Neural cell (in vitro differentiated cells): ENCODE data around the gene LIX1L. TPM values are rescaled to one million over a fixed set of nuclear protein-coding genes. Genes with fewer than 3 reads are reported as not detected.

Experiments used
- H2AFZ ChIP-seq: fragments of 200-600, 300-800 bp; sonication (generic), shearing (Covaris generic); 2 replicates; pipeline ENCODE4 v1.6.0; 2014; ENCODE audit warnings: low read depth, mild to moderate bottlenecking, antibody characterized with exemption, low read length, moderate library complexity
- H3F3A ChIP-seq: fragments of 200-600 bp; shearing (Covaris generic); 2 replicates; pipeline ENCODE4 v1.6.1; 2016; ENCODE audit warnings: mild to moderate bottlenecking, moderate library complexity, mixed read lengths, antibody characterized with exemption, low read length; ENCODE audit not compliant: insufficient read depth, poor library complexity, severe bottlenecking
- H3K27ac ChIP-seq: fragments of 200-600, 300-800 bp; sonication (generic), shearing (Covaris generic); 2 replicates; pipeline ENCODE4 v1.5.1; 2014; ENCODE audit warnings: mild to moderate bottlenecking, low read length, moderate library complexity
- H3K27me3 ChIP-seq: fragments of 300-800, 200-600 bp; sonication (generic), shearing (Covaris generic); 2 replicates; pipeline ENCODE4 v1.6.0; 2014; ENCODE audit warnings: mild to moderate bottlenecking, low read depth, low read length, moderate library complexity; ENCODE audit not compliant: insufficient read depth
- H3K36me3 ChIP-seq: fragments of 300-800, 200-600 bp; sonication (generic), shearing (Covaris generic); 2 replicates; pipeline ENCODE4 v1.5.1; 2014; ENCODE audit warnings: mild to moderate bottlenecking, antibody characterized with exemption, low read length, moderate library complexity; ENCODE audit not compliant: insufficient read depth
- H3K4me2 ChIP-seq: fragments of 300-800, 200-600 bp; sonication (generic), shearing (Covaris generic); 2 replicates; pipeline ENCODE4 v1.6.0; 2014; ENCODE audit warnings: mild to moderate bottlenecking, low read length
- H3K4me3 ChIP-seq: fragments of 300-800, 200-600 bp; sonication (generic), shearing (Covaris generic); 2 replicates; pipeline ENCODE4 v1.5.1; 2014; ENCODE audit warnings: mild to moderate bottlenecking, low read length, moderate library complexity
- H3K79me2 ChIP-seq: fragments of 200-600 bp; shearing (Covaris generic); replicated peaks from 2 replicates; pipeline ENCODE4 v1.6.0; 2014; ENCODE audit warnings: mild to moderate bottlenecking, low read length, moderate library complexity; ENCODE audit not compliant: insufficient read depth
- H3K9ac ChIP-seq: fragments of 300-800, 200-600 bp; sonication (generic), shearing (Covaris generic); 2 replicates; pipeline ENCODE4 v1.6.1; 2016; ENCODE audit warnings: mild to moderate bottlenecking, low read length, mixed read lengths
- H3K9me2 ChIP-seq: fragments of 200-600 bp; shearing (Covaris generic); 2 replicates; pipeline ENCODE4 v1.6.1; 2016; ENCODE audit warnings: mild to moderate bottlenecking, low read length, mixed read lengths; ENCODE audit not compliant: insufficient read depth
- H3K9me3 ChIP-seq: fragments of 200-600, 300-800 bp; sonication (generic), shearing (Covaris generic); 2 replicates; pipeline ENCODE4 v1.6.1; 2016; ENCODE audit warnings: mild to moderate bottlenecking, mixed run types, low read length, moderate library complexity, mixed read lengths
- H4K20me1 ChIP-seq: fragments of 200-600 bp; shearing (Covaris generic); 2 replicates; pipeline ENCODE4 v1.6.1; 2016; ENCODE audit warnings: mild to moderate bottlenecking, mixed run types; ENCODE audit not compliant: insufficient read depth
- CTCF ChIP-seq: fragments of 450-650 bp; IDR thresholded peaks from 2 replicates; pipeline ENCODE4 v1.5.1; 2014; ENCODE audit warnings: antibody characterized with exemption, mild to moderate bottlenecking, moderate library complexity; ENCODE audit not compliant: poor library complexity, severe bottlenecking
- EP300 ChIP-seq: fragments of 450-650 bp; conservative IDR thresholded peaks from 2 replicates; pipeline ENCODE4 v1.6.1; 2014; ENCODE audit warnings: antibody characterized with exemption, mild to moderate bottlenecking, moderate library complexity; ENCODE audit not compliant: poor library complexity, severe bottlenecking
- EZH2 ChIP-seq: fragments of 200-600, 300-800 bp; shearing (Covaris generic), sonication (generic); IDR thresholded peaks from 2 replicates; pipeline ENCODE4 v1.6.1; 2014; ENCODE audit warnings: antibody characterized with exemption, low read length, borderline replicate concordance, mild to moderate bottlenecking; ENCODE audit not compliant: insufficient read depth, poor library complexity, severe bottlenecking
- MXI1 ChIP-seq: fragments of 450-650 bp; conservative IDR thresholded peaks from 2 replicates; pipeline ENCODE4 v1.6.1; 2014; ENCODE audit warnings: antibody characterized with exemption, mild to moderate bottlenecking; ENCODE audit not compliant: poor library complexity, severe bottlenecking
- POLR2AphosphoS5 ChIP-seq: IDR thresholded peaks from 2 replicates; pipeline ENCODE4 v1.6.1; 2012
- RAD21 ChIP-seq: fragments of 450-650 bp; conservative IDR thresholded peaks from 2 replicates; pipeline ENCODE4 v1.6.1; 2014; ENCODE audit warnings: antibody characterized with exemption, mild to moderate bottlenecking, moderate library complexity
- REST ChIP-seq: IDR thresholded peaks from 2 replicates; pipeline ENCODE4 v1.6.1; 2012; ENCODE audit warnings: borderline replicate concordance
- SMC3 ChIP-seq: fragments of 450-650 bp; conservative IDR thresholded peaks from 2 replicates; pipeline ENCODE4 v1.6.1; 2014; ENCODE audit warnings: antibody characterized with exemption, mild to moderate bottlenecking, moderate library complexity; ENCODE audit not compliant: poor library complexity
- TAF1 ChIP-seq: IDR thresholded peaks from 2 replicates; pipeline ENCODE4 v1.6.1; 2012; ENCODE audit warnings: low read depth
- polyA plus RNA-seq: library from polyadenylated mRNA; depleted of rRNA; stranded (reverse); fragments of >200 nt; gene quantifications from 2 replicates; pipeline ENCODE4 v1.2.3, GENCODE V29; 2014

LIX1L gene
- polyA plus RNA-seq, 1 donor from 2014 or later, result 17.0 TPM

GRCh38 chr1:145884675-145885074, 73.1 kb downstream of the LIX1L start:
- Histone ChIP-seq H3K9me2 (no peaks in the 10 kb centered on the region), H3K4me2 (no peak overlapping the region), H3K36me3 (no peaks in the 10 kb centered on the region), H4K20me1 (no peaks in the 10 kb centered on the region), H3K9me3 (no peaks in the 10 kb centered on the region), H3K4me3 (no peak overlapping the region), H3K27ac (no peak overlapping the region), H3K27me3 (peaks cover 22% of the 10 kb centered on the region), H3F3A (no peaks in the 10 kb centered on the region), H2AFZ (no peak overlapping the region), H3K79me2 (no peaks in the 10 kb centered on the region), H3K9ac (no peak overlapping the region)
- TF ChIP-seq EP300, result no peak
- TF ChIP-seq MXI1, result no peak
- TF ChIP-seq CTCF, result no peak
- no peak for TF ChIP-seq RAD21
- TF ChIP-seq REST, result no peak
- TF ChIP-seq POLR2AphosphoS5, result no peak
- no peak for TF ChIP-seq SMC3
- TF ChIP-seq EZH2, result no peak
- TF ChIP-seq TAF1, result no peak

Other genes starting within 250 kb of the LIX1L start
- gene CD160, start 238.5 kb downstream of the LIX1L start, polyA plus RNA-seq, result 1.5 TPM in 1 of 2 replicates, not detected in the other
- gene RNF115, start 133.9 kb downstream of the LIX1L start, polyA plus RNA-seq, result 22.3 and 25.7 TPM in 2 replicates
- 30.1 and 33.1 TPM in 2 replicates for gene POLR3C, start 133.8 kb downstream of the LIX1L start, polyA plus RNA-seq
- 4.5 and 5.4 TPM in 2 replicates for gene NUDT17, start 112.4 kb downstream of the LIX1L start, polyA plus RNA-seq
- gene PIAS3, start 98.9 kb downstream of the LIX1L start, polyA plus RNA-seq, result 15.0 and 16.5 TPM in 2 replicates
- 0.16 TPM in 1 of 2 replicates, not detected in the other for gene ANKRD35, start 72.2 kb downstream of the LIX1L start, polyA plus RNA-seq
- gene ITGA10, start 48.0 kb downstream of the LIX1L start, polyA plus RNA-seq, result 0.84 and 0.94 TPM in 2 replicates
- gene PEX11B, start 39.3 kb downstream of the LIX1L start, polyA plus RNA-seq, result 49.5 and 52.4 TPM in 2 replicates
- 301 and 366 TPM in 2 replicates for gene RBM8A, start 30.5 kb downstream of the LIX1L start, polyA plus RNA-seq
- 0.16 and 1.7 TPM in 2 replicates for gene ANKRD34A, start 6.6 kb upstream of the LIX1L start, polyA plus RNA-seq
- 37.5 and 38.6 TPM in 2 replicates for gene POLR3GL, start 6.7 kb upstream of the LIX1L start, polyA plus RNA-seq
- gene TXNIP, start 38.6 kb upstream of the LIX1L start, polyA plus RNA-seq, result 140 and 165 TPM in 2 replicates
- not detected in 2 replicates for gene HJV, start 63.7 kb upstream of the LIX1L start, polyA plus RNA-seq
- 0.26 and 0.34 TPM in 2 replicates for gene NBPF10, start 186.8 kb upstream of the LIX1L start, polyA plus RNA-seq